Upper lobe of right lung (tissue), 1 donor: ENCODE measurements around the gene LMBR1. TPM values are rescaled to one million over a fixed set of nuclear protein-coding genes. Genes with fewer than 3 reads are reported as not detected.

ENCODE experiments used
- ATAC-seq: fragments of 200-7000 bp; cut with Tn5 transposase; one replicate; pipeline ENCODE4 v1.9.1; 2020; ENCODE audit warnings: mild to moderate bottlenecking, moderate library complexity
- DNase-seq: peaks from one replicate; pipeline ENCODE4 v3.0.0-alpha.2; 2020
- H3K27ac ChIP-seq: fragments of 200-600 bp; one replicate; pipeline ENCODE4 v1.8.0; 2022
- H3K27me3 ChIP-seq: fragments of 200-600 bp; one replicate; pipeline ENCODE4 v1.8.0; 2022; ENCODE audit warnings: mild to moderate bottlenecking
- H3K36me3 ChIP-seq: fragments of 200-600 bp; one replicate; pipeline ENCODE4 v1.8.0; 2022
- H3K4me1 ChIP-seq: fragments of 200-600 bp; one replicate; pipeline ENCODE4 v1.8.0; 2022
- H3K4me3 ChIP-seq: fragments of 200-600 bp; one replicate; pipeline ENCODE4 v1.8.0; 2022; ENCODE audit warnings: mild to moderate bottlenecking
- H3K9me3 ChIP-seq: fragments of 200-600 bp; one replicate; pipeline ENCODE4 v1.8.0; 2022
- intact Hi-C: fragments of 100-400 bp; cut with DNase I; formaldehyde crosslinking; loops from one replicate; pipeline ENCODE4 v1.11.0; 2022
- total RNA-seq: library from RNA; stranded (reverse); fragmentation: NEBNext Ultra II Directional; extraction: Animal tissue kit (Norgen Biotek cat#: 25700); gene quantifications from one replicate; pipeline ENCODE4 v1.2.1, GENCODE V29; 2021
- TF ChIP-seq, protein P1 (sequence below): fragments of 200-600 bp; IDR thresholded peaks from one replicate; pipeline ENCODE4 v1.8.0; 2022; ENCODE audit warnings: antibody characterized with exemption
- donor health status: DM: no; HTN: yes; CAD: no; lungs with severe emphysema.

LMBR1 gene
- total RNA-seq, 1 donor from 2014 or later: 70.5 TPM

- intact Hi-C loops: no loop called here
- TF ChIP-seq, protein P1, sequence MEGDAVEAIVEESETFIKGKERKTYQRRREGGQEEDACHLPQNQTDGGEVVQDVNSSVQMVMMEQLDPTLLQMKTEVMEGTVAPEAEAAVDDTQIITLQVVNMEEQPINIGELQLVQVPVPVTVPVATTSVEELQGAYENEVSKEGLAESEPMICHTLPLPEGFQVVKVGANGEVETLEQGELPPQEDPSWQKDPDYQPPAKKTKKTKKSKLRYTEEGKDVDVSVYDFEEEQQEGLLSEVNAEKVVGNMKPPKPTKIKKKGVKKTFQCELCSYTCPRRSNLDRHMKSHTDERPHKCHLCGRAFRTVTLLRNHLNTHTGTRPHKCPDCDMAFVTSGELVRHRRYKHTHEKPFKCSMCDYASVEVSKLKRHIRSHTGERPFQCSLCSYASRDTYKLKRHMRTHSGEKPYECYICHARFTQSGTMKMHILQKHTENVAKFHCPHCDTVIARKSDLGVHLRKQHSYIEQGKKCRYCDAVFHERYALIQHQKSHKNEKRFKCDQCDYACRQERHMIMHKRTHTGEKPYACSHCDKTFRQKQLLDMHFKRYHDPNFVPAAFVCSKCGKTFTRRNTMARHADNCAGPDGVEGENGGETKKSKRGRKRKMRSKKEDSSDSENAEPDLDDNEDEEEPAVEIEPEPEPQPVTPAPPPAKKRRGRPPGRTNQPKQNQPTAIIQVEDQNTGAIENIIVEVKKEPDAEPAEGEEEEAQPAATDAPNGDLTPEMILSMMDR: no peak
- DNase-seq: no peak
Observed at GRCh38 chr7:156667110-156667426, 225.9 kb downstream of the LMBR1 start.

DNA sequence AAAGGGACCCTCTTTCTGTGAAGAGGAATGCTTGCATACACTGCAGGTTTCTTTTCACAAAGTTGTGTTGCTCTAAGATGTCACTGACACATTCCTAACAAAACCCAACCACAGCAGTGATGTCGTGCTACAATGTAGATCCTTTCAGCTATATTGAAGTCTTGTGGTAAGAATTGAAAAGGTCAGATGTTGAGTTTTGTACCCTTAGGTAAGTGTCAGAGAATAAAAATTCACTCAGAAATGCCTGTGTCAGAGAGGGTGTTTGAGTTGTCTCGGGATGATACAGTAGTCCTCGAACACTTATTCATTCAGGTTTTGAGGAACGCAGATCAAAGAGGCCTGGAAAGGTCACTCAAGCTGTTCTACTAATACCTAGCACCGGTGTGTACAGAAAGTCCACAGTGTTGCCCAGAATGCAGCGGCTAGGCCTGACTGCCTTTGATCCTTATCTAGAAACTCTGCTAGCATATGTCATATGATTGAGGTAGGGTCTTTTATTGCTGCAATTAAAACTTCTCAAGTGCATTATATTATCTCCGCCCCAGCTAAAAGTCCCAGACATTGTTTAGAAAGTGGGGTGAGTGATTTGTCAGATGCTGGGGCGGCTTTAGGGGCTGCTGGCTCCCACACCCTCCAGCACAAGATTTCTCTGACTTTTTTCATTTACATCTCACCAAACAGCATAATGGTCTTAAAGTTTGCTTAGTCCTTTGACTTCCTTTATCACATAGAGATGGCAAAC is 226.4 kb downstream of the LMBR1 start:
- TF ChIP-seq, protein P1: no peak
- ATAC-seq: peak; percentile 24
- H3K9me3 ChIP-seq: no peaks in the 10 kb centered on the region
- H3K36me3 ChIP-seq: no peaks in the 10 kb centered on the region
- H3K27me3 ChIP-seq: no peaks in the 10 kb centered on the region
- H3K27ac ChIP-seq: no peak overlapping the region
- intact Hi-C loops: no loop called here
- no peak overlapping the region for H3K4me3 ChIP-seq
- H3K4me1 ChIP-seq: no peaks in the 10 kb centered on the region
- DNase-seq: no peak

More at GRCh38 chr7:156667110-156667426, 225.9 kb downstream of the LMBR1 start:
- no peaks in the 10 kb centered on the region for H3K27me3 ChIP-seq
- H3K4me1 ChIP-seq: no peaks in the 10 kb centered on the region
- no peak overlapping the region for H3K27ac ChIP-seq
- no peaks in the 10 kb centered on the region for H3K9me3 ChIP-seq
- no peak overlapping the region for H3K4me3 ChIP-seq
- no peak for ATAC-seq
- H3K36me3 ChIP-seq: no peaks in the 10 kb centered on the region

GRCh38 chr7:156665101-156665500 is 227.9 kb downstream of the LMBR1 start:
- intact Hi-C loops: no loop called here
- no peak overlapping the region for H3K27ac ChIP-seq
- ATAC-seq (no peak), DNase-seq (no peak)
- H3K4me3 ChIP-seq: no peak overlapping the region
- H3K4me1 ChIP-seq: no peaks in the 10 kb centered on the region
- H3K9me3 ChIP-seq: no peaks in the 10 kb centered on the region
- TF ChIP-seq, protein P1: no peak
- H3K36me3 ChIP-seq: no peaks in the 10 kb centered on the region
- no peaks in the 10 kb centered on the region for H3K27me3 ChIP-seq

- no peaks in the 10 kb centered on the region for H3K9me3 ChIP-seq
- no peaks in the 10 kb centered on the region for H3K27me3 ChIP-seq
- H3K27ac ChIP-seq: no peak overlapping the region
- intact Hi-C loops: no loop called here
- ATAC-seq: no peak
- TF ChIP-seq, protein P1: no peak
- DNase-seq: no peak
- no peaks in the 10 kb centered on the region for H3K4me1 ChIP-seq
- H3K4me3 ChIP-seq: no peak overlapping the region
- no peaks in the 10 kb centered on the region for H3K36me3 ChIP-seq
Observed at GRCh38 chr7:156662277-156662676, 230.7 kb downstream of the LMBR1 start.

DNA sequence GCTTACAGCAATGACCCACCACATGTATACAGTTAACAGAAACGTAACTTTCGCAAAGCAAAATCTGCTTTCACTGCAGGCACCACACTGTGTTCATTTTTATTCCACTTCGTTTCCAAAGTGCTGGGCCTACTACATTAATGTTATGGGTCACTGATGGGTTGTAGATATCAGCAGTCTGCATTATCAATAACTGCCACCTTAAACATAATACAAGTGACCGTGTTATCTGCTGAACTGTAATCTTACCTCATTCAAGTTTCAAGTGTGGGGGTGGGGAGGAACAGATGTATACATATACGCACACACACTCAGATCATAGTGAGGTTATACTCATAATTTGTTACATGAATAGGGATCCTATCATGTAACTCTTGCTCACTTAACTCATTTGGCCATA is 231.3 kb downstream of the LMBR1 start:
- Histone ChIP-seq H3K27ac (no peak overlapping the region), H3K27me3 (no peaks in the 10 kb centered on the region), H3K4me1 (no peaks in the 10 kb centered on the region), H3K4me3 (no peak overlapping the region), H3K36me3 (no peaks in the 10 kb centered on the region), H3K9me3 (no peaks in the 10 kb centered on the region)
- ATAC-seq (no peak), DNase-seq (no peak)
- TF ChIP-seq, protein P1: no peak
- intact Hi-C loops: no loop called here

DNA sequence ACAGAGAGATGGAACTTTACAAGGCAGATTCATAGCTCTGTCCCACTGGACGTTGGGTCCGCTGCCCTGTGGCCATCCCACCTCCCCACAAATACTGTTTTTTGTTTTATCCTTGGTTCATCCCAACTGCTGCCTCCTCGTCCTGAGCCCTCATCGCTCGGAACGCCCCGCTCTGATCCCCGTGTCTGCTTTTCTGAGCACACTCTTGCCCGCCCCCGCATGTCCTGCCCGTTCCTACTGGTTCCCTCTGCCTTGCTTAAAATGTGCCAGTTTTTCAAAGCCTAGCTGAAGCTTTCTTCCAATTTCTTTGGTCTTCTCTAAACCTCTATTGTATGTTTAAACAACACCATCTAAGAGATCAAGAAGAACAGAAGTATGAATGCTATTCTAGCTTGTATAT is 233.0 kb downstream of the LMBR1 start:
- DNase-seq: no peak
- ATAC-seq: no peak
- TF ChIP-seq, protein P1: no peak
- Histone ChIP-seq H3K9me3 (no peaks in the 10 kb centered on the region), H3K36me3 (no peaks in the 10 kb centered on the region), H3K4me1 (no peaks in the 10 kb centered on the region), H3K27me3 (no peaks in the 10 kb centered on the region), H3K27ac (no peak overlapping the region), H3K4me3 (no peak overlapping the region)
- intact Hi-C loops: no loop called here
